GM19238 (cell line): ENCODE data around the gene EFL1.
"Not testable (repeated sequence)": the region's sequence is repeated elsewhere in the genome, so short reads cannot be mapped to it uniquely, and the experiment has no call there.

ENCODE experiments used
- DNase-seq: peaks from one replicate; pipeline ENCODE4 v3.0.0; 2011; ENCODE audit warnings: low spot score; ENCODE audit not compliant: insufficient read length

EFL1 gene

DNA sequence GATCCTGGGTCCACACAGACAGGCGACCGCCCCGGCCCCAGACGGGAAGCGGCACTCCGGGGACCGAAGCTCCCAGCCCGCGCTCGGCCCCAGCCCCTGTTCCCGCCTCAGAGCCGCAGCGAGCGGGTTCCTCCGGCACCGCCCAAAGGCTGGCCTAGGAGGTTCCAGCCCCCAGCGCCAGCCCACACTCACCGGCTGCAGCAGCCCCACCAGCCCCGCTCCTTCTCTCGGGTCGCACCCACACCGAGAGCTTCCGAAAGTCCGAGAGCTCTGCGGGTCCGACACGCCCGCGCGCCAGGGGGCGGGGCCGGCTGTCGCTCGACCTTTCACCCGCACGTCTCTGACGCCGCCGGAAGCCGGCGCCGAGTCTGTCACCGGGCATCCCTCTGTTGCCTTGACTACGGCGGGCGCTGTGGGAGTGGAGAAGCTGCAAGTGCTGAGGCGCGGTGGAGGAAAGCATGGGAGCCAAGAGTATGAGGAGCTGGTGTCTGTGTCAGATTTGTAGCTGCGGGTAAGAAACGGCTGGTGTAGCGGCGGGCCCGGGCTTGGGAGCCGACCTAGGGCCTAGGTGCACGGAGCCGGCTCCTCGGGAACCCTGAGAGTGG lies at the start of gene EFL1, which contains the start of gene SAXO2:
EFL1 (minus strand) TSS at position 313 of the 605 bp plus-strand sequence. CDS start 956 bp downstream, outside the sequence.
SAXO2 (plus strand) TSS at position 397 of the 605 bp plus-strand sequence; CDS start at position 459, 62 bp downstream.
- DNase-seq: peak; percentile 77

GRCh38 chr15:82311321-82311720 lies 48.8 kb upstream of the EFL1 start:
- not testable (repeated sequence) for DNase-seq

DNA sequence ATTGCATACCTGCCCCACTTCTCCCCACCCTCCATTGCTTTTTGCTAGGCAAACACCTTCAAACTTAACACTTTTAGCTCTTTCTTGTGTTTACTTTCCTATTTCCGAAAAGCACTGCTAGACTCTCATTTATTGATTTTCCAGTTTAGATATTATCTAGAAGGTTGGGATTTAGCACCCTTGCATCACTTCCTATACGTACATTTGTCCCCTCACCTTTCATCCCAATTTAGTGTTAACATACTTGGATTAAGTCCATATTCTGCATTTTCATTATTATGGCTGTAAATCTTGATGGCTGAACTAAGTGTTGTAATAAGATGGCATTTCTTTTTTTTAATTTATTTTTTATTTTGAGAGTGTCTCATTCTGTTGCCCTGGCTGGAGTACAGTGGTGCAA lies 47.3 kb upstream of the EFL1 start:
- DNase-seq: no peak

GRCh38 chr15:82307714-82308081 lies 45.2 kb upstream of the EFL1 start:
- no peak for DNase-seq

DNA sequence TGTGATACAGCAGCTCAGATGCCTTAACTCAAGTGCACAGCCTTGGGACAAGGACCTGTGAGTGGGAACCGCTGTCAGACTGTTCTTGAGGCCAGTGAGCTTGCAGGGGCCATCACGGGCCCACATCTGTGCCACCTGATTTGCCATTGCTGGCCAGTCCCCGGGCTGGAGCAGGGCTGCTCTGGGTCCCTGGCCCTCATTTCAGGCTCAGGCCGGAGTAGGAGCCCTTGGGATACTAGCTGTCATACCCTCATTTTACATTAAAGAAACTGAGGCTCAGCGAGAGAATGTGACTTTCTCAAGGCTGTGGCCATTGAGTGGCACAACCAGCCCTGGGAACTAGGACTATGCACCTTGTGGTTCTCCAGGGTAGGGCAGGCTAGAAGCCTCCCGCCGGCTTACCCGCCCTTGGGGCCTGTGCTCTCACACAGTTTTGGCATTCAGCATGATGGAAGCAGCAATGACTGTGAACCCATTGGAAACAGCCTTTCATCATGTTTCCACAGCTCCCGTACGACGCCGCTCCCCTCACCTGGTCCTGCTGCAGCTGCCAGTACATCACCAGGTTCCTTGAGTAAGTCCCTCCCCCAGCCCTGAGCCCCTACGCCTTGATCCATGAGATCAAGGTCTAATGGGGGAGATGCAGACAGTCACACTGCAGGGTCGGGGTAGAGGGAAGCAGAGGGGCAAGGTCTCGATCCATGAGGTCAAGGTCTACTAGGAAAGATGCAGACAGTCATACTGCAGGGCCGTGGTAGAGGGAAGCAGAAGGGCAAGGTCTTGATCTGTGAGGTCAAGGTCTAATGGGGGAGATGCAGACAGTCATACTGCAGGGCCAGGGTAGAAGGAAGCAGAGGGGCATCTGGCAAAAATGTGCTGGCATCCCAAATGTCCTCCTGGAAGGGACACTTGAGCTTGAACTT lies 44.5 kb upstream of the EFL1 start:
- no peak for DNase-seq

GRCh38 chr15:82305621-82306048 lies 43.1 kb upstream of the EFL1 start:
- no peak for DNase-seq

DNA sequence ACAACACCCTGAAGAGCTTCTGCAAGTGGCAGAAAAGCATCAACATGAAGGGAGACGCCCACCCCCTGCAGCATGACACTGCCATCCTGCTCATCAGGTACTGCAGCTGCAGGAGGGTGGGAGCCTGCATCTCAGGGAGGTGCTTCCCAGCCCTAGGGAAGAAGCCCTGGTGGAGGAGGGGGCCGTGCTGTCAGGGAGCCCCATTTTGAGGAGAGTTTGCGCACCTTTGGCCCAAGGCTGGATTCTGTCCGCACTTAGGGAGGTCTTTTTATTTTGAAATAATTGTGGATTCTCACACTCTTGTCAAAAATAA lies 42.2 kb upstream of the EFL1 start:
- DNase-seq: no peak

DNA sequence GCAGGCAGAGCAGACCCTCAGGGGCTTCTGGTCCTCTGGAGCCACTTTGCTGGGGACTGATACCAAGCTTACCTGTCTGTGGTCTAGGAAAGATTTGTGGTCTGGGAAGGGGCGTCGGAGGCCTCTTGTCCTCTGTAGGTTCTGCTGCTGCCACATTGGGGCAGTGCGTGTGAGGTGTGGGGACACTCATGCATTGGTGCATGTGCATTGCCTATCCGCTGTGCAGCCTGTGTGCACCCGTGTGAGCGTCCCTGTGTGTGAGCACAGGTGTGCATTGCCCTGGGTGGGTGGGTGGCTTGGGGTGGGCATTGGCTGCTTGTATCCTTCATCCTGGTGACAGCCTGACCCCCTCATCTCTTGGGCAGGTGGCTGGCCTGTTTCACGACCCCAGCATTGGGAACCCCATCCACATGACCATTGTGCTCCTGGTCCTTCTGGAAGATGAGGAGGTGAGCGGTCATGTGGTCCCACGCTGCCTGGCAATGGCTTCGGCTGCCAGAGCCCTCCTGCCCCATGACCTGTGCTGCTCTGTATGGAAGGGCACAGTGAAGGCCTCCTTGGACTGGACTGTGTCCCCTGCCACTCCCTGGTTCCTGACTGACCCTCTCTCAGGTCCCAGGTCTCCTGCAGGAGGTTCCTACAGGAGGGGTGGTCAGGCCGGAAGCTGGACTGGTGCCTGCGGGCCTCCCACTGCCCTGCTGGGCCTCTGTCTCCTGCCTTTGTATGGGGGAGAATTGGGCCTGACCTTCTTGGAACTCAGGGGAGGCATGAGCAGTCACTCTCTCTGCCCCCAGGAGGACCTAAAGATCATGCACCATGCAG lies 41.6 kb upstream of the EFL1 start:
- no peak for DNase-seq

- no peak for DNase-seq
Observed at GRCh38 chr15:82301296-82302016, 38.9 kb upstream of the EFL1 start.

- no peak for DNase-seq
Observed at GRCh38 chr15:82300883-82301282, 38.3 kb upstream of the EFL1 start.

GRCh38 chr15:82300326-82300725 lies 37.8 kb upstream of the EFL1 start:
- not testable (repeated sequence) for DNase-seq

DNA sequence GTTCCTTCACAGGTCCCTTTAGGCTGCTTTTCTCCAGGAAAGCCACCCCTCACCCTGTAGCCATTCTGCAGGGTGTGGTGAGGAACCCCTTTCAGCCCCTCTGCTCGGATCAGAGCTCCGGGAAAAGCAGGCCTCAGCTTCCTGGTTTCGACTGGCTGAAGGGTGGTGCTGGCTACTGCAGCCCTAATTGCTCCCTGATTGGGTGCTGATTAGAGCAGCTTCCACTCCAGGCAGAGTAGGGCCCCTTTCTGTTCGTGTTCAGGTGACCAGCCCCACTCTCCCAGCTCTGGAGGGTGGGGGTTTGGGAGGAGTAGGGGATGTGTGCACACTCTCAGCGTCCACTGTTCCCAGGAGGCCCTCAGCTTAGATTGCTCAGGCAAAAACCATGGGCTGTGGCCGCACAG lies 37.0 kb upstream of the EFL1 start:
- not testable (repeated sequence) for DNase-seq

DNA sequence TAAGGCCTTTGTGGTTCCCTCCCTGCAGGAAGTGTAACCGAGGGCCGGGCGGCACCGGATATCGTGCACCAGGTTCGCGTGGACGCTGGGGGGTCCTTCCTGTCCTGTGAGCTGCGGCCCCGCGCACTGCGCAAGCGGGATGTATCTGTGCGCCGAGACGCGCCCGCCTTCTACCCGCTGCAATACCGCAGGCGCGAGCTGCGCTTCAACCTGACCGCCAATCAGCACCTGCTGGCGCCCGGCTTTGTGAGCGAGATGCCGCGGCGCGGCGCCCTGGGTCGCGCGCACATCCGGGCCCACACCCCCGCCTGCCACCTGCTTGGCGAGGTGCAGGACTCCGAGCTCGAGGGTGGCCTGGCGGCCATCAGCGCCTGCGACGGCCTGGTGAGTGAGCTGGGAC lies 36.0 kb upstream of the EFL1 start:
- DNase-seq: no peak

DNA sequence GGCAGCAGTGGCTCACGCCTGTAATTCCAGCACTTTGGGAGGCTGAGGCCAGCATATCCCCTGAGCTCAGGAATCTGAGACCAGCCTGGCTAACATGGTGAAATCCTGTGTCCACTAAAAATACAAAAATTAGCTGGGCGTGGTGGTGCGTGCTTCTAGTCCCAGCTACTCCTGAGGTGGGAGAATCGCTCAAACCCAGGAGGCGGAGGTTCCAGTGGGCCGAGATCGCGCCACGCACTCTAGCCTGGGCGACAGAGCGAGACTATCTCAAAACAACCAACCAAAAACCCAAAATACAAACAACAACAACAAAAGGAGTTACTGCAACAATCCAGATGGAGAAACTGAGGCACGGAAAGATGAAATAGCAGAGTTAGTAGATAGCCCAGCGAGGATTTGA lies 35.5 kb upstream of the EFL1 start:
- no peak for DNase-seq

- DNase-seq: no peak
Observed at GRCh38 chr15:82297546-82297945, 35.0 kb upstream of the EFL1 start.

DNA sequence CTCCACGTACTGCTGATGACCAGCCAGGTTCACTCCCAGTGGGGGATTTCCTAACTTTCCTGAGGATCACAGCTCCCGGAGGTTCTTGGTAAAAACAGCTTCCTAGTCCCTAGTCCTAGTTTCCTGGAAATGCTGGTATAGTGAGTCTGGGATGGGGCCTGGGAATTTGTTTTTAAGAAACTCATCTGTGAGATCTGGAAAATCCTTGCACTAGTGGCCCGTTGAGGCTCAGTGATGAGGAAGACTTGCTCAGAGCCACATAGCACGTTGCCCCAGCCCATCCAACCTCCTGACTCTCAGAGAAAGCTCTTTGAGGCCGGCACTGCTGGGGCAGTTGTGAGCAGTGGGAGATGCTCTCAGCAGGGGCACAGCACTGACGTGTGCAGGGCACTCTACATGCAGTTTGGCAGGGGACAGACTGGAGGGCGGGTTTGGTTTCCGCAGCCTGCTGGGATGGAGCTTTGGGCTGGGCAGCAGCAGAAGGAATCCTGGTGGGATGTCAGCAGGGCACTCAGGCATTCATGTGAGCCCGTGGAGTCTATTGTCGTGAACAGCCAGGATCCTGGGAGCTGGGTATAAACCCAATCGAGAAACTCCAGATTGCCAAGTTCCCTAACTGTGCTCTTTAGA lies 31.6 kb upstream of the EFL1 start:
- no peak for DNase-seq

- no peak for DNase-seq
Observed at GRCh38 chr15:82292271-82292670, 29.7 kb upstream of the EFL1 start.

DNA sequence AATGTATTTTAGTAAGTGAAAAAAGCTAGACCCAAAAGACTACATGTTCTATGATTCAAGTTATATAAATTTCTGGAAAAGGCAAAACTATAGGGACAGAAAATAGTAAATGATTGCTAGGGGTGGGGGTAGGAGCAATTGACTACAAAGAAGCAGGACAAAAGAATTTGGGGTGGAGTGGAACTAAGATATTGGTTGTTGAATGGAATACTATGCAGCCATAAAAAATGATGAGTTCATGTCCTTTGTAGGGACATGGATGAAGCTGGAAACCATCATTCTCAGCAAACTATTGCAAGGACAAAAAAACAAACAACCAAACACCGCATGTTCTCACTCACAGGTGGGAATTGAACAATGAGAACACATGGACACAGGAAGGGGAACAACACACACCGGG lies 25.7 kb upstream of the EFL1 start:
- DNase-seq: not testable (repeated sequence)

DNA sequence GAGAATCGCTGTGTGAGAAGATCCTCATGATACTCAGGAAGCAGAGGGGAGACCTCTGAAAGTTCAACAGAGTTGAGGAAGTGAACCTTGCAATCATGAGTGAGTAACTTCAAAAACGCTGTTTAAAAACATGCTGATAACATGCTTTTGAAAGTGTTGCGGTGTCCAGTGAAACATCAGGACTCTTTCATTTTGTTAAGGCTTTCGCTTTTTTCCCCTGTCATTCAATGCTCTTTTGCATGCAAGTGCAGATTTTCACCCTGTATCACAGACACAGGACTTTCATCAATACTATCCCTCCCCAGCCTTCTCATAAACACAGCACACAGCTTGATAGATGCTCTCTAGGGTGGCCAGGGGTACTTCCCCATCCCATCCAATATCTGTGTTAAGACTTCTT lies 23.9 kb upstream of the EFL1 start:
- not testable (repeated sequence) for DNase-seq

DNA sequence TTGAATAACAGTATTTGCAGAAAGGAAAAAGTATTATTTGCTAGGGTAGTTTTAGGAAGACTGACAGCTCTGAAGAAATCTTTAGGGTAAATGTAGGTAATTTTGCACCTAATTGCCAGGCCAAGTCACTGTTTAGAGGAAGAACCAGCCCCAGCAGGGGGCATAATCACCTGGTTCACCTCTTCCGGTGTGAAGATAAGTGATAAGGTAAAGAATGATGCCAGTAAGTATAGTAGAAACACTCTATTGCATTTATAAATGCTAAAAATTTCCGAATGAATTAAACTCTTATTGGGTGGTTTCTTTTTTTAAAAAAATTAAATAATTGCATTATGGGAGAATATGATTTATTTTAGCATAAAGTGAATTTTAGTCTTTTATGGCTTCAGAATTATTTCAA lies 21.8 kb upstream of the EFL1 start:
- not testable (repeated sequence) for DNase-seq

GRCh38 chr15:82282386-82282785 lies 19.9 kb upstream of the EFL1 start:
- not testable (repeated sequence) for DNase-seq
